AG09319 (cell line): ENCODE measurements around the gene CAPN11.

Source experiments
- DNase-seq: peaks from one replicate; pipeline ENCODE4 v3.0.0-alpha.2; 2010; ENCODE audit warnings: low read depth; ENCODE audit errors: extremely low read depth
- TF ChIP-seq, protein P1 (sequence below): IDR thresholded peaks from 2 replicates; pipeline ENCODE4 v1.5.1; 2011; ENCODE audit warnings: low read depth, mild to moderate bottlenecking, inconsistent platforms, low read length, moderate library complexity

CAPN11 gene

DNA sequence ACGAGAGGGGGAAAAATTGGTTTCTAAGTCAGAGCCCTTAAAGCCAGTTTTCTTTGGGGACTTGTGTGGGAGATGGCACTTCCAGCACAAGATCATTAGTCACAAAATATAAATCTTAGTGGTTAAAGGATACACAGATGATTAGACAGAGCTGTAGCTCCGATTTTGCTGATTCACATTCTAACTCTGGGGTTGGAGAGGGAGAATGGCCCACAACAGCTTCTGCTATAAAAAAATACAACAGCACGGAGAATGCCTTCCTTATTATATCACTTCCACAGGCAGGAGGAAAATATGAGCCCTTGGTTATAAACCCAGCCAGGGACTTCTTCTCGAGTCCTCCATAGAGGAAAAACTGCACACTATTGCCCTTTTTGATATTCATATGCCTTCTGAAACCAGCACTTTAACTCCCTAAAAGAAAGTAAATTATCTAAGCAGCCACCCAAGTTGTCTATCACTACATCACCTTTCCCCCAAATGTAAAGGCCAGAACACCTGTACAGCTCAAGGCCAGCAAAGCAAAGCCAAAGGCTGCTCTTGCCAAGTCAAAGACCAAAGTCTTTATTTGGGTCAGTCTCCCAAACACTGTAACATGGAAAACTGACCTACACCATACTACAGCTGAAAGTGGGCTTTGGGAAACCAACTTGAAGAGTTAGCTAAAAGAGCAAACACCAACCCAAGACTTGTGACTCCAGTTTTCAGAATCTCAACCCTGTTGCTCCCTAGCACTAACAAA lies 41.8 kb upstream of the CAPN11 start:
- TF ChIP-seq, protein P1, sequence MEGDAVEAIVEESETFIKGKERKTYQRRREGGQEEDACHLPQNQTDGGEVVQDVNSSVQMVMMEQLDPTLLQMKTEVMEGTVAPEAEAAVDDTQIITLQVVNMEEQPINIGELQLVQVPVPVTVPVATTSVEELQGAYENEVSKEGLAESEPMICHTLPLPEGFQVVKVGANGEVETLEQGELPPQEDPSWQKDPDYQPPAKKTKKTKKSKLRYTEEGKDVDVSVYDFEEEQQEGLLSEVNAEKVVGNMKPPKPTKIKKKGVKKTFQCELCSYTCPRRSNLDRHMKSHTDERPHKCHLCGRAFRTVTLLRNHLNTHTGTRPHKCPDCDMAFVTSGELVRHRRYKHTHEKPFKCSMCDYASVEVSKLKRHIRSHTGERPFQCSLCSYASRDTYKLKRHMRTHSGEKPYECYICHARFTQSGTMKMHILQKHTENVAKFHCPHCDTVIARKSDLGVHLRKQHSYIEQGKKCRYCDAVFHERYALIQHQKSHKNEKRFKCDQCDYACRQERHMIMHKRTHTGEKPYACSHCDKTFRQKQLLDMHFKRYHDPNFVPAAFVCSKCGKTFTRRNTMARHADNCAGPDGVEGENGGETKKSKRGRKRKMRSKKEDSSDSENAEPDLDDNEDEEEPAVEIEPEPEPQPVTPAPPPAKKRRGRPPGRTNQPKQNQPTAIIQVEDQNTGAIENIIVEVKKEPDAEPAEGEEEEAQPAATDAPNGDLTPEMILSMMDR: no peak
- DNase-seq: peak; percentile 50

- TF ChIP-seq, protein P1: no peak
- DNase-seq: no peak
Measured at GRCh38 chr6:44117397-44118128, 41.1 kb upstream of the CAPN11 start.

DNA sequence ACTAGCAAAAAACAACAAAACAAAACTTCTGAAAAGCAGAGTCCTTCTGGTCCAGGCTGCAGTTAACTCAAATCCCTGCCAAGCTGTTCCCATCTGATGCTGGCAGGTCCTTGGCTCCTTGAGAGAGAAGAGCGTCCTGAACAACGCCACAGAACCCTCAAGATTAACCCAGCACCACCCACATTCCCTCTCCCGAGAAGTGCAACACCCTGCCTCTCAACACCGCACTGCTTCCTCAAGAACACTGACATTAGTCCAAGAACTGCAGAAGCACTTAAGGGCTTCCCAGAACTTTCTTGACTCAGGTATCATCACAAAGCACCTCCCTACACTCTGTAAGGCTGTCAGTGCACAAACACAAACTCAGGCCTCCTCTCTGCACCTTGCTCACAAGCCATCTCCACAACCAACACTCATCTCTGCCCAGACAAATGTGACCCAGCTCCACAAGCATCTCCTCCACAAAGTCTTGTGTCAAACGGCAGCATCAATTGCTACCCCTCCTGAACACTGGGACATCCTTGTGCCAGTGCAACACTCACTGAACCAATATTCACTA lies 38.8 kb upstream of the CAPN11 start:
- no peak for DNase-seq
- TF ChIP-seq, protein P1: no peak

GRCh38 chr6:44120692-44121443 lies 37.8 kb upstream of the CAPN11 start:
- TF ChIP-seq, protein P1: no peak
- DNase-seq: no peak

DNA sequence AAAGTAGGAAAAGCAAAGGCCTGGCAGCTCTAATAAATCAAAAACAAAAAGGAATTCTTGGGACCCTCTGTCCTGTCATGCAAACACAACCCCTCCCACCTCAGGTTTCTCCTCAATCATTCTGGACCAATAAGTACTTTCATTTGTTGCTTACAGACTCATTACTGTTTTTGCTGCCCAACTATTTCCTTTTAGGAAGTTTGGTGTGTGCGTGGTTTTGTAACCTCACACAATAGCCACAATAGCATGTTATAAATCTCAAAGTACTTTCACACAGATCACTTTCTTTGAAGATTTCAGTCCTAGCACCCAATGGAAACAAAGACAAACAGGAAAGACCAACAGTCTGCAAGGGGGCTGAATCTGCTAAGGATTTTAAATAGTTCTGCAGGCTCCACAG lies 35.8 kb upstream of the CAPN11 start:
- TF ChIP-seq, protein P1: no peak
- no peak for DNase-seq

DNA sequence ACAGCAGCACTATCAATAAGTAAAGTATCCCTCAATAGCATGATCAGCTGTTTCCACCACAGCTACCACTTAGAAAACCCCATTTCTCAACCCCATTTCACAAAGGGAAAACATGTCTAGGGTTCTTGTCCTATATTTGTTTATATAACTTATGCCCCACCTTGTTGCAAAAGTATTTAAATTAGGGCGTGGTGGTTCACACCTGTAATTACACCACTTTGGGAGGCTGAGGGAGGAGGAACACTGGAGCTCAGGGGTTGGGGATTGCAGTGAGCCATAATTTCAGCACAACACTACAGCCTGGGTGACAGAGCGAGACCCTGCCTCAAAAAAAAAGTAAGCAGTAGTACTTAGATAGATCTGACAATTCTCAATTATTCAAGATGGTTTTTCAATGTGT lies 35.1 kb upstream of the CAPN11 start:
- TF ChIP-seq, protein P1: no peak
- no peak for DNase-seq
